ENCODE measurements around the gene P2RY6. TPM values are rescaled to one million over a fixed set of nuclear protein-coding genes. Genes with fewer than 3 reads are reported as not detected.

The P2RY6 gene
- total RNA-seq, 1 experiment from 2014 or later, result not detected

DNA sequence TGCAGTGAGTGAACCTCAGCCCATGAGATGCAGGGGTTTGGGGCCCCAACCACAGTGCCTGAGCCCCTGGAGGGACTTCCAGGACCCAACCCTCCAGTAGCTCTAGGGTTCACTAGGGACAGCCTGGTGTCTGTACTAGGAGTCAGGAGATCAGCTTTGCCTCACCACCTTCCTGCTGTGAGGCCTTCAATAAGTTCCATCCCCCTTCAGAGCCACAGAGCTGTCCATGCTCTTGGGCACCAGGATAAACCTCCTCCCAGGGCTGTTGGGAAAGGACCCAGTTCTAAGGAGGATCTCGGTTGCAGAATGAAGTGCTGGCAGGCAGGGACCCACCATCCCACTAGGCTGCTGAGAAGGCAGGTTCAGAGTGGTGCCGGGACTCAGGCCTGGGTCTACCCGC is 45.7 kb downstream of the P2RY6 start:
- no peak overlapping the region for H2AFZ ChIP-seq (ENCODE audit: low read length)
- no peak overlapping the region for H4K8ac ChIP-seq (replicated peaks; ENCODE audit: insufficient read length, low read depth, low read length)
- Mint-ChIP-seq H3K4me1 (peaks cover 26 to 47% of the 10 kb centered on the region in 2 experiments), H3K36me3 (ENCODE audit: insufficient read depth in 1 of 3, low read depth in 3 of 3) (peaks cover 0 to 11% (median 2%) of the 10 kb centered on the region in 3 experiments; a peak in 3 of 7 replicates), H3K9me3 (no peaks in the 10 kb centered on the region), H3K27me3 (ENCODE audit: low read depth) (peaks cover 17% of the 10 kb centered on the region), H3K4me3 (no peak overlapping the region), H3K27ac (no peak overlapping the region)
- no peak overlapping the region for H4K5ac ChIP-seq (ENCODE audit: insufficient read length, low read depth, low read length)
- H3K14ac ChIP-seq (ENCODE audit: insufficient read depth, low read length), result no peak overlapping the region
- no peak overlapping the region for H2AK5ac ChIP-seq (ENCODE audit: insufficient read length, low read length)
- DNase-seq, result no peak
- no peak overlapping the region for H4K91ac ChIP-seq (ENCODE audit: insufficient read length, low read depth, low read length)
- H3K27me3 ChIP-seq (ENCODE audit: insufficient read depth, low read length), result no peaks in the 10 kb centered on the region
- no CpG with 5 or more reads among the region's 3 CpGs for WGBS (ENCODE audit: extremely low coverage, insufficient read length, low lambda C conversion rate)
- no peak overlapping the region for H3K4me2 ChIP-seq (ENCODE audit: insufficient read depth, insufficient read length, low read length)
- no peak overlapping the region for H3K27ac ChIP-seq (ENCODE audit: insufficient read length, low read depth, low read length)
- no peak overlapping the region for H3K4ac ChIP-seq (ENCODE audit: low read depth, low read length)
- no peak overlapping the region for H2BK15ac ChIP-seq (ENCODE audit: low read depth, low read length)
- no peak overlapping the region for H3K23ac ChIP-seq (ENCODE audit: insufficient read length, low read depth, low read length)
- H2BK12ac ChIP-seq (ENCODE audit: insufficient read length, low read depth, low read length), result no peak overlapping the region
- no peaks in the 10 kb centered on the region for H3K79me2 ChIP-seq (ENCODE audit: insufficient read depth, low read length)
- TF ChIP-seq, protein P1, sequence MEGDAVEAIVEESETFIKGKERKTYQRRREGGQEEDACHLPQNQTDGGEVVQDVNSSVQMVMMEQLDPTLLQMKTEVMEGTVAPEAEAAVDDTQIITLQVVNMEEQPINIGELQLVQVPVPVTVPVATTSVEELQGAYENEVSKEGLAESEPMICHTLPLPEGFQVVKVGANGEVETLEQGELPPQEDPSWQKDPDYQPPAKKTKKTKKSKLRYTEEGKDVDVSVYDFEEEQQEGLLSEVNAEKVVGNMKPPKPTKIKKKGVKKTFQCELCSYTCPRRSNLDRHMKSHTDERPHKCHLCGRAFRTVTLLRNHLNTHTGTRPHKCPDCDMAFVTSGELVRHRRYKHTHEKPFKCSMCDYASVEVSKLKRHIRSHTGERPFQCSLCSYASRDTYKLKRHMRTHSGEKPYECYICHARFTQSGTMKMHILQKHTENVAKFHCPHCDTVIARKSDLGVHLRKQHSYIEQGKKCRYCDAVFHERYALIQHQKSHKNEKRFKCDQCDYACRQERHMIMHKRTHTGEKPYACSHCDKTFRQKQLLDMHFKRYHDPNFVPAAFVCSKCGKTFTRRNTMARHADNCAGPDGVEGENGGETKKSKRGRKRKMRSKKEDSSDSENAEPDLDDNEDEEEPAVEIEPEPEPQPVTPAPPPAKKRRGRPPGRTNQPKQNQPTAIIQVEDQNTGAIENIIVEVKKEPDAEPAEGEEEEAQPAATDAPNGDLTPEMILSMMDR (conservative IDR thresholded peaks at IDR 0.05), result no peak
- no peaks in the 10 kb centered on the region for H4K20me1 ChIP-seq (ENCODE audit: control insufficient read depth, insufficient read depth, insufficient read length)
- H2BK5ac ChIP-seq (ENCODE audit: insufficient read length, low read length), result no peak overlapping the region
- no peaks in the 10 kb centered on the region for H3K79me1 ChIP-seq (ENCODE audit: insufficient read depth, low read depth, low read length, poor library complexity, severe bottlenecking)
- H3K4me1 ChIP-seq (ENCODE audit: insufficient read depth, low read length), result 0 out of 2 replicates have a peak, but pooled peaks cover 2% of the 10 kb centered on the region
- H3K23me2 ChIP-seq (ENCODE audit: insufficient read length, low read depth, low read length, poor library complexity, severe bottlenecking), result no peaks in the 10 kb centered on the region
- H2BK20ac ChIP-seq (ENCODE audit: low read depth, low read length, poor library complexity, severe bottlenecking), result no peak overlapping the region
- no peaks in the 10 kb centered on the region for H3K9me3 ChIP-seq (ENCODE audit: control insufficient read depth, low read depth, low read length)
- no peak overlapping the region for H2BK120ac ChIP-seq (ENCODE audit: low read depth, low read length, poor library complexity, severe bottlenecking)
- H3K56ac ChIP-seq (ENCODE audit: insufficient read length, low read depth, low read length), result no peak overlapping the region
- no peak overlapping the region for H3K18ac ChIP-seq (ENCODE audit: insufficient read length, low read depth, low read length)
- no peak overlapping the region for H3T11ph ChIP-seq (ENCODE audit: low read length)
- H3K9ac ChIP-seq (ENCODE audit: extremely low read depth, insufficient read length, low read length), result no peak overlapping the region

Measured in H9 (cell line).